Activated T-helper 1 cell treated with anti-CD3 and anti-CD28 coated beads, Interleukin-2, amount 50 U/mL, for 16 hours (primary cell): ENCODE results near the gene EFCAB5.
A peak's percentile ranks its signal among the peaks of the same experiment; 100 is the strongest.
"Not testable (repeated sequence)": the region's sequence is repeated elsewhere in the genome, so short reads cannot be mapped to it uniquely, and the experiment has no call there.

Experiments used
- DNase-seq, 2 donors: peaks; one replicate each; pipeline ENCODE4 v3.0.0-alpha.2; 2020; ENCODE audit warnings: low read depth in 1 of 2, low spot score in 1 of 2

EFCAB5 gene

DNA sequence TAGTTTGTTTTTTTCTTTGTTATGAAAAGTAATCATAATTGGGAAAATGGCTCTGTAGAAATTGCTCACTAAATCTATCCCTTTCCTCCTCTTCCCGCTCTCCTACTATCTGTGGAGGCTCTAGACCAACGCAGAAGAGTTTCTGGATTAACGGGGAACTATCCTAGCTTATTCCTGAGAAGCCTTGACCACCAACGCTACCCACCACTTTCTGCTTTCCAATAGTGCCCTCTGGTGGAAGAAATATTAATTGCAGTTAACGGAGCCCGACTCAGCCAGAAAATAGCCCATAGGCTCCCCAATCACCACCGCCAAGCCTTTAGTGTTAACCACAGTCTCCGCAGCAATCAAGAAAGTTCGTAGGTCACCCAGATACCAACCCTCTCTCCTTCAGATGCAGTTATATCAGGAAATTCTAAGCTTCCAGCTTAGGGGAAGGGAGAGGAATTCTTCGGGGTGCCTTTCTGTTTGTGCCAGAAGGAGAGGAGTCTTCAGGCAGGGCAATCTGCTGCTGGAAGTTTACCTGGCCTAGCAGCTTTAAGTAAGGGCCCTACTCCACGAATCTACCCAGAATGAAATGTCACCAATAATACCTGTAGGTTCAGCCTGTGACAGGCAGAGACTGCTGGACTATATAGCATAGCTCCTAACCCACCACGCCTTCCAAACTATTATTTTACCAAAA lies 152.2 kb downstream of the EFCAB5 start:
- peak in 1 of 2 donors; percentile 11 for DNase-seq

DNA sequence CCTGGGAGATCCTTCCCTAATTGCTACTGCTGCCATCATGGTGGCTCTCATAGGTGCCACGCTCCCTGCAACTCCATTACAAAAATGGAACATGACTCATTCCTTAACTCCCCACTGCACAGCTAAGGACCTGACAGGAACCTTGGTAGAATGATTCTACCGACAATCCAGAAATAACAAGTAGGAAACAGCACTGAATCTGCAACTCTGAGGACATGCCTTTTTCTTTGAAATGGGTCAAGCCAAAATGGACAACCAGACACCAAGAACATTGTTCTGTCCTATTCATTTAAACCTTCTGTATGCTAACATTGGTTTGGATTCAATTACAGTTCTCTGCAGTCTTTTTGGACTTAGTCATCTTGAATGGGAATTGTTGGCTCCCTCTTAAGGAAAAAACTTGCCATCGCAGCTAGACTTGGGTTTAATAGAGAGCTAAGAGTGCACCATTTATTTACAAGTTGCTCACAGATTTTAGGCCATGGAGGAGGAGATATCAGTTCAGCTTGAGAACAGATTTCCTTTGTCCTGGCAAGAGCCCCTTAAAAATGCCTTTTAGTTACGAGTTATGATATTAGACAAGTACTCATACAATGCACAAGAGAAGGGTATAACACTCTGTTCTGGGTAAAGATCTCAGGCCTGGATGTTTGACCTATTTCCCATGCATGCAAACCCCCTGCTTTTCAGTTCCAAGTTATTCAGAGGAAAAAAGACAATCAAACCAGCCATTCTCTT lies 154.2 kb downstream of the EFCAB5 start:
- DNase-seq, result no peak

DNA sequence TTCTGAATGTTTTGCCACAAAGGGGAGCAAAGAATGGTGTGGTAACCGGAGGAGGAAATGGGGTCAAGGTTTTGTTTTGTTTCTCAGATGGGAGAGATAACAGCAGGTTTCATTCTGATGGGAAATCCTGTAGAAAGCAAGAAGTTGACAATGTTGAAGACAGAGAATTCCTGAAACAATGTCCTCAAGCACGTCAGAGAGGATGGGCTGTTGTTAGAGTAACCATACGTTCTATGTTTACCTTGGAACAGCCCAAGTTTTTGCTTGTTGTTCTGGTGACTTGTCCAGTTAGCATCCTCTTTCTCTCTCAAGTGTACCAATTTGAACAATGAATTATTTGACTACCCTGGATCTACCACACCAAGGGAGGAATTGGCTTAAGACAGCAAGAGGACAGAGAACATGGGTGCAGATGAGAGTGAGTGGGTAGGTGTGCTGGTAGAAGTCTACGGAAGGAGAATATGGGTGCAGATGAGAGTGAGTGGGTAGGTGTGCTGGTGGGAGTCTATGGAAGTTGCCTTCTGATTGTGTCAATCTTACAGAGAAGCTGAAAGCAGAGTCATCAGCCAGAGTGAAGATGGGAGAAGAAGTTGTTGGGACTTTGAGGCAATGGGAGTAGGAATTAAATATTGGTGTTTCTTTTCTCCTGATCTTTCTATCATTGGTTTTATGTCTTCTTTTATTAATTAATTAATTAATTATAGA lies 160.4 kb downstream of the EFCAB5 start:
- no peak for DNase-seq

DNA sequence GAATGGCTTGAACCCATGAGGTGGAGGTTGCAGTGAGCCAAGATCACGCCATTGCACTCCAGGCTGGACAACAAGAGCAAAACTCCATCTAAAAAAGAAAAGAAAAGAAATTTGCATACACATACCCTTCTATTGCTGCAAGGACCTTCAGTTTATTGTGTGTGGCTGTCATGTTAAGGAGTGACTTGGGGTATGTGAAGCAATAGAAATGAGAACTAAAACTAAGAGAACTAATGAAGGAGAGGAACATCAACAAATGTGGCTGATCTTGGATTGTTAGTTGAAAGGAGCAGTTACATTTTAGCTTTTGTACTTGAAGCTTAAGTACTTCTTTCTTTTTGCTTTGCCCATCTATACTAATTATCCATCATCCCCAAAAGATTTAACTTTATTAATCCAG lies 162.5 kb downstream of the EFCAB5 start:
- no peak for DNase-seq

DNA sequence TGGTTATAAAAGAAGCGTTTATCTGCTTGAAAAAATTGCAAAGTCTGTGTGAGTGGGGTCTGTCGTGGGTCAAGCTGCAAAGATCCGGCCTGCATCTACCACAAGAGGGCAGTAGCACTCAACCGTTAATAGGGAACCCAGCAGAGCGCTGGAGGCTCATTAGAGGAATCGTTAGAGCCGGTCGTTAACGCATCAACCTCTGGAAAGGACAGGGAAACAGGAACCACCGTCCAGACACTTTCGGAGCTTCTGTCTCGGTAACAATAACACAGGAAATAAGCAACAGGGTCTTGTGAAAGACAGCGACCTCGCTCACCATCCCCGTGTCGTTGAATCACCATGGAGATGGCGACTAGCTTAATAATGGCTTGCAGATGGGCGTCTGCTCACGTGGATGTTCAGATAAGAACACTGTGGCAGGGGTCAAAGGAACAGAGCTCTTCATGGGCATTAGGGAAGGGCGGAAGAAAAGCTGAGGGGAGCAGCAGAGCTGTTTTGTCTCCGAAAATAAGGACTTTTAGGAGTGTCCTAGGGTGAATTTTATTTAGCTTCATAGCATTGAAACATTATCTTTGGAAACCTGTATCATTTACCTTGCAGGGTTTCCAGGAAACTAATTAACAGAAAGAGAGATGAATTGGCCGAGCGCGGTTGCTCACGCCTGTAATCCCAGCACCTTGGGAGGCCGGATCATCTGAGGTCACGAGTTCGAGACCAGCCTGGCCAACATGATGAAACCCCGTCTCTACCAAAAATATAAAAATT lies 163.3 kb downstream of the EFCAB5 start:
- DNase-seq, result peak; percentile 41 to 44

DNA sequence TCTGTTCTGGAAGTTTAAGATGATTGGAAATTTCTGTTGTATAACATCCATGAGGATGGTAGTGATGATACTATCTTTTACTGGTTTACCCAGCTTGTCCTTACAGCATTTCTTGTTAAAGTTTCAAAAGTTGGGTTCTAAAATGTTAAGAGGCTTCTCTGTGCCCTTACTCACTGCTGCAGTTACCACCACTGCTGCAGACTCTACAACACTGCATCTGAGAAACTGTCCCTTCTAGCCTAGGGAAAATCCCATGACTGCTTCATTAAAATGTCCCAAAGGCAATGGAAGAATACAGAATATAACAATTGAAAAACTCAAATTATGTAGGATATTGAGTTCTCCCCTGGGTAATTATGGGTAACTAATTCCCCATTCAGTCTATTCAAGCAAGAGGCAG lies 171.4 kb downstream of the EFCAB5 start:
- DNase-seq, result no peak

DNA sequence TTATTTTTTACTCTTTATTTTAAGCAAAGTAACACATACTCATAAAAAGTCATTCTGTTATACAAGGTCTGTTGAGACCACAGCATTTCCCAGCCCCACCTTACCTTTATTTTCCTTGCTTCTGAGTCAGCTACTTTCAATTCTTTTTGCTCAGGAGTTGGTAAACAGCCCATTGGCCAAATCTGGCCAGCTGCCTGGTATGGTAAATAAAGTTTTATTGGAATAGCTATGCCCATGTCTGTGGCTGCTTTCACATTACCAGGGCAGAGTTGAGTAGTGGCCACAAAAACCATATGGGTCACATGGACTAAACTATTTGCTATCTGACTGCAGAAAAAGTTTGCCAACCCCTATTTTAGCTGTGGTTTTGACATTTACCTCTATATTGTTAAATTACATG lies 171.8 kb downstream of the EFCAB5 start:
- no peak for DNase-seq

DNA sequence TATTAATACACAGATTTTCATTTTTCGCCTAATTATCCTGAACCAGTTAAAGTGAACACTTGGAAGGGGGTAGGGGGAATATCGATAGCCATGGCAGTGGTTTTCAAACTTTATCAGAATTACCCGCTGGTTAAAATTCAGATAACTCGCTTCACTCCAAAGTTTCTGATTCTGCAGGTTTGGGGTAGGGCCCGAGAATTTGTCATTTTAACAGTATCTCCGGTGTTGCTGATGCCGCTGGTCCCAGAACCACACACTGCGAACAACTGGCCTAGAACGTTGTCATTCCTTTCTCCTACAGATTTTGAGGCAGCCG lies 174.9 kb downstream of the EFCAB5 start:
- DNase-seq, result no peak

DNA sequence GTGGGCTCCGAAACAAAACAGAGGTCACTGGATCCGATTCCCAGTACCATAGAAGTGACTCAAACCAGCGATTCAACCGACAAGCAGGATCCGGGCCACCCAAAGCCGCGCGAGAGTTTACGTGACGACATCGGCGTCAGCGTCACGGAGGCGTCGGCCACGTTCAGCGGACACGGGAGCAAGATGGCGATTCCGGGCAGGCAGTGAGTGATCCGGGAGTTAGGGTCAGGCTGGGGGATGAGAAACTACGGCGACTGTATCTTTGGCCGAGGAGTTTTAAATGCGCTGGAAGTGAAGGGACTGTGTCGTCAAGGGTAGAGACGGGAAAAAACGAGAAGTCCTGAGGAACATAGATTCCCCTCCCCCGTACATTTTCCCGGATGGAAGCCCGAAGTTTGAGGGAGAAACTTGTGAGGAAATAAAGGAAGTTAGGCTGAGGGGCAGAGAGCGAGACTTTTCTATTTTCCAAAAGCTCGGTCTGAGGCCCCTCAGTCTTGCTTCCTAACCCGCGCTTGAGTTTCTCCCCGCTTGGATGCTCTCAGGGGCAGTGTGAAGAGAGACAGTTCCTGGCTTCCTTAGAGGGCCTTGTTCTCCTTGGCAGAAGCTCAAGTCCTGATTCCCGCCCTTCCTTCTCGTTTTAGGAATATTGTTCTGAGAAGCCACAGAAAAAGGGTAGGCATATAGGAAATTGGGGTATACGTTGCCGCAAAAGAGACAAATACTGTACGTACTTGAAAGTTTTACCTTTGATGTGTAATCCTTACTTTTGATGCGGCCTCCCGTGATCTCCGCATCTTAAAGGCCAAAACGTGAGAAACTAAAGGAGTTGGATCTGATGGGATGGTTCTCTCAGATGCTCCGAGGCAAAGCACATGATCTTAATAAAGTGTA lies 175.5 kb downstream of the EFCAB5 start, which contains the start of gene NSRP1:
TSS of gene NSRP1 (plus strand) at position 156 of the 891 bp plus-strand sequence. CDS start at position 184, 28 bp downstream.
- DNase-seq, result peak; percentile 82 to 84

DNA sequence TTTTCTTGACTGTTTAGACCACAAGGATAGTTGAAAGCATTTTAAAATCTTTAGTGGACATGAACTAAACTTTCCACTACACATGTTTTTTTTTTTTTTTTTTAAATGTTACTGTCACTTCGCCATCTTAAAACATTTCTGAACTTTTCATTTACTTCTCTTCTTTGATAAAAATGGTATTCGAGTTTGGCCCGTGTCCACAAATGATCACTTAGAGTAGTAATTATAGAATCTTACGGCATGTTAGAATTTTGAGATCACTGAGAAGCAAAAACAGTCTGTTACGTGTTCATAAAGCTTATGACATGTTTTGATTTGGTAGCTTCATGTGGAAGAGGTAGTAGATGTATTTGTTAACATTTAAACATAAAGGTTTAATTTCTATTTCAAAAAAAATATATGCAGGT lies 176.2 kb downstream of the EFCAB5 start:
- DNase-seq, result no peak

DNA sequence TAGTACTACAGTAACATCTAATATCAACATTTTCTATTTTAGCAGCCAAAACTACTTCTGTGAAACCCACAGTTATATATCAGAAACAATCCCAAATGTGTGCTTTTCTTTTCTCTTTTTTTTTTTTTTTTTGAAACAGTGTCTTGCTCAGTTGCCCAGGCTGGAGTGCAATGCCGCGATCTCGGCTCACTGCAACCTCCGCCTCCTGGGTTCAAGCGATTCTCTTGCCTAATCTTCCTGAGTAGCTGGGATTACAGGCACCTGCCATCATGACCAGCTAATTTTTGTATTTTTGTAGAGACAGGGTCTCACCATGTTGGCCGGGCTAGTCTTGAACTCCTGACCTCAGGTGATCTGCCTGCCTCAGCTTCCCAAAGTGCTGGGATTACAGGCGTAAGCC lies 177.2 kb downstream of the EFCAB5 start:
- not testable (repeated sequence) for DNase-seq

DNA sequence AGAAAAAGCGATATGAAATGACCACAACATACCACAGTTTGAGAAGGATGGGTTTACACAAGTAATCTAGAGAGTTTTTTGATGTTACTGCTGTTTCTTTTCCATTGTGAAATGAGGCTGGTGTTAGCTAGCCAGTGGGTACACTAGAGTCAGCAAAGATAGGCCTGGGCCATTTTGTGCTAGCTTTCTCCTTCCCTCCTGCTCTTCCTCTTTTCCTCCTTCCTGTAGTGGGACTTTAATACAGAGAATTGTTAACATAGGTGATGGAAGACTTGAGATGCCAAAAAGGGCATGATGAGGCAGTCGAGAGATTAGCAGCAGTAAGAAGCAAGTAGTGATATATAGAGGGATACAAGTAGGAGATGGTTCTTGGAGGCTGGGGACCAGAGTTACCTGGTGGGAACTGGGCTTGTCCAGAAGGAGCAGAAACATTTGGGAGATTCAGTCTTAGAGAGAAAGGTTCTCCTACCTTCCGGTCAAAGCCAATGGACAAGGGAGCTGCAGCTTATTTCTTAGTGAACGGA lies 182.9 kb downstream of the EFCAB5 start:
- DNase-seq, result no peak

DNA sequence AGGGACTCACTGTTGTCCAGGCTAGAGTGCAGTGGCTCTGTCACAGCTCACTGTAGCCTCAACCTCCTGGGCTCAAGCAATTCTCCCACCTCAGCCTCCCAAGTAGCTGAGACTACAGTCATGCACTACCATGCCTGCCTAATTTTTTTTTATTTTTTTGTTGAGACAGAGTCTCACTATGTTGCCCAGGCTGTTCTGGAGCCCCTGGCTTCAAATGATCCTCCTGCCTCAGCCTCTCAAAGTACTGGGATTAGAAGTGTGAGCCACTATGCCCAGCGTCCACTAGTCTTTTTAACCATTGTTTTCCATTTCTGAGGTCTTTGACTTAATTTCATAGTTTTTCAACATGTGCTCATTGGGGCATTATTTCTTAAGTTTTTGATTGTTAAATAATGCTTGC lies 188.7 kb downstream of the EFCAB5 start:
- DNase-seq, result no peak

DNA sequence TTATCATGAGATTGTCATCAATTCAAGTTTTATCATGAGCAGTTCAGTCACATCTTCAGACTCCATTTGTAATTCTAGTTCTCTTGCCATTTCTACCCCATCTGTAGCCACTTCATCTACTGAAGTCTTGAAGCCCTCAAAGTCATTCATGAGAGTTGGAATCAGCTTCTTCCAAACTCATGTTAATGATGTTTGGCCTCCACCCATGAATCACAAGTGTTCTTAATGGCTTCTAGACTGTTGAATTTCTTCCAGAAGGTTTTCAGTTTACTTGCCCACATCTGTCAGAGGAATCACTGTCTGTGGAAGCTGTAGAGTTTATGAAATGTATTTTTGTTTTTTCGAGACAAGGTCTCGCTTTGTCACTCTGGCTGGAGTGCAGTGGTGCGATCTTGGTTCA lies 191.2 kb downstream of the EFCAB5 start:
- no peak for DNase-seq

DNA sequence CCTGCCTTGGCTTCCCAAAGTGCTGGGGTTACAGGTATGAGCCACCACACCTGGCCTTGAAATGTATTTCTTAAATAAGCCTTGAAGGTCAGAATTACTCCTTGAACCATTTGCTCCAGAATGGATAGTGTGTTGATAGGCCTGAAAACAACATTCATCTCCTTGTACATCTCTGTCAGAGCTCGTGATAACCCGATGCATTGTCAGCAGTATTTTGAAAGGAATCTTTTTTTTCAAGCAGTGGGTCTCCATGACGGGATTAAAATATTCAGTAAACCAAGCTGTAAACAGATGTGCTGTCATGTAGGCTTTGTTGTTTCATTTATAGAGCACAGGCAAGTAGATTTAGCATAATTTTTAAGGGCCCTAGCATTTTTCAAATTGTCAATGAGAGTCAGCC lies 191.8 kb downstream of the EFCAB5 start:
- no peak for DNase-seq

DNA sequence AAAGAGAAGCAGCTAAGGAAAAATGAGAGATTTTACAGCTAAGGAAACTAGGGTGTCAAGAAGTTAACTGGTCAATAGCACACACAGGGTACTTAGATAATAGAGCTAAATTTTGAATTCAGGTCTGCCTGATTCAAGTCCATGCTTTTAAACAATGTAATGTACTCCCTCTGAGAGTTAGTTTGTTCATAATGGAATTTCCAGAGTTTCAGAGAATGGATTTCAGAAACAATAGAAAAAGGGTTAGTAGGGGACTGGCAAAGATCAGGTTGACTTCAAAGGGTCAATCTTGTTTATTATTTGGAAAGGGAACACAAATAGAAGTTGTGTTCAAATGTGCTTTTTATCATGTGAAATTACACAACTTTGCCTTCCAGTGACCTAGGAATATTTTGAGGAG lies 193.1 kb downstream of the EFCAB5 start:
- DNase-seq, result no peak

DNA sequence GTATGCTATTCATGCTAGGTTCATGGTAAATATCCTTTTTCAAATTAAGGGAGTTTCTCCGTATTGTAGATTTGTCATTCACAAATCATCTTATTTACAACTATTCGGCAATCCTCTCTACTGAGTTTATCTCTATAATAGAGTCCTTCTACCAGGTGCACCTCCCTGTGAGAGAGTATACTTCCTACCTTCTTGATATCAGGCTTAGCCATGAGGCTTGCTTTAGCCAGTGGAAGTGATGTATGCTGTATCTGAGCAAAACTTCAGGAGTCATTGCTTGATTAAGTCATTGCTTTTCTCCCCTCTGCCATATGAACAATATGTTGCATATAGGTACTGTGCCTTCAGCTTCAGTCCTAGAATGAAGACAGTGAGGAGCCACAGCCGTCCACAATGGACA lies 195.7 kb downstream of the EFCAB5 start:
- DNase-seq, result no peak

DNA sequence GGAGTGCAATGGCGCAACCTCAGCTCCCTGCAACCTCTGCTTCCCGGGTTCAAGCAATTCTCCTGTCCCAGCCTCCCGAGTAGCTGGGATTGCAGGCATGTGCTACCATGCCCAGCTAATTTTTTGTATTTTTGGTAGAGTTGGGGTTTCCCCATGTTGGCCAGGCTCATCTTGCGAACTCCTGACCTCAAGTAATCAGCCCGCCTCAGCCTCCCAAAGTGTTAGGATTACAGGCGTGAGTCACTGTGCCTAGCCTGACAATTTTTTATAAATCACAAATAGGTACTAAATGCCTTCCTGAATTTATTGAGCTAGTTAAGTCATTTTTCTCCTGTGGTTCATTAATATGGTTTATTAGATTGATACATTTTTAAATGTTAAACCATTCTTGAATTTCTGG lies 206.4 kb downstream of the EFCAB5 start:
- DNase-seq, result not testable (repeated sequence)

DNA sequence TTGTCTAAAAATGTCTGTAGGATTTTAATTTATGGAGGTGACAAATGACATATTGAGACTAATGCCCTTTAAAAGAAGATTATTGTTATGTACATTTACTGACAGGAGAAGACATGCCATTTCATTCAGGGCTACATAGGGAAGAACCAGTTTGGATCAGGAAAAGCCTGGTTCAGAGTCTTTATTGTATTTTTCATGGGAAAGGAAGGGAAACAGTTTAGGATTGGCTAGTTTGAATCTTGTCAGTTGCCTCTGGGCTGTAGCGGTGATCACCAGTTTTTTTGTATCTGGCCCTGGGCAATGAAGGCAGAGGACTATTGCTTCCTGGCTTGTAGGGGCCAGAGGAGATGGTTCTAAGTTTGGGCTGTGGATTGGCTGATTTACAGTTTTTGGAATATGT lies 206.9 kb downstream of the EFCAB5 start:
- no peak for DNase-seq

DNA sequence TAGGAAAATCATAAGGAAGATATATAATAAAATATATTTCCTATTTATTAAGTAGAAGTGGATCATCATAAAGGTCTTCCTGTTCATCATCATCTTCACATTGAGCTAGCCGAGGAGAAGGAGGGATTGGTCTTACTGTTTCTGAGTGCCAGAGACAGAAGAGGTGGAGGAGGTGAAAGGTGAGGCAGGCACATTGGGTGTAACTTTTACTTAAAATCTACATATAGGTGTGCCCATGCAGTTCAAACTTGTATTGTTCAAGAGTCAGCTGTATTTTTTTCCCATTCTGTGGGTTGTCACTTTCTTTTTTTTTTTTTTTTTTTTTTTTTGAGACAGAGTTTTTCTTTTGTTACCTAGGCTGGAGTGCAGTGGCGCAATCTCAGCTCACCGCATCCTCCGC lies 210.0 kb downstream of the EFCAB5 start:
- no peak for DNase-seq
